Activated CD4-positive, alpha-beta T cell treated with anti-CD3 and anti-CD28 coated beads, Interleukin-2, amount 50 U/mL, for 1 hour (primary cell): ENCODE results near the gene CNTN4.
"Not testable (repeated sequence)": the region's sequence is repeated elsewhere in the genome, so short reads cannot be mapped to it uniquely, and the experiment has no call there.

Experiments used
- DNase-seq: peaks from one replicate; pipeline ENCODE4 v3.0.0-alpha.2; 2020

Gene CNTN4

DNA sequence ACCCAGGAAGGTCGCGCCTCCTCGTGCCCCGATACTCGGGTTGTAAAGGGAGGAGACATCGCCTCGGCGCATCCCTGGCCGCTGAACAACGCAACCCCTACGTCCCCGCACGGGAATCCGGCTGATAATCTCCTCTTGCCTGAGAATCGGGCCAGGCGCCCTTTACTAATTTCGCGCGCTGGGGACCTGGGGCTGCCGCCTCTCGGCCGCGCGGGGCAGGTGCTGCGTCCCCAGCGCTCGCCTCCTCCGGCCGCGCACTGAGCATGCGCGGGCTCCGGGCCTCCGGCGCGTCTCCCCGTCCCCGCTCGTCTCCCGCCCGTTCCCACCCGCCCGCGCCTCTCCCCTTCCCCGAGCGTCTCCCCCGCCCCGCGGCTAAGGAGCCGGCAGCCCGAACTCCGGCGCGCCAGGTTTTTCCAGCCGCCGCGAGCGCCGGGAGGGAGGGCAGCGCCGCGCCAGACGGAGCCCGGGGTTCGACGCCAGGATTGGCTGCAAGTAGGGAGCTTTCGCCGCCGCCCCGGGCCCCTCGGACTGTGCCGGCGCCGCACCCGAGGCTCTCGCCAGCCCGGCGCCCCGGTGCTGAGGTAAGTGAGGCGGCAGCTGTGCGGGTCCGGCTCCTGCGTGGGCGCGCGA lies at the start of gene CNTN4:
Gene CNTN4, plus strand, starts transcription at position 469 of the 630 bp plus-strand sequence.
- DNase-seq, result no peak

DNA sequence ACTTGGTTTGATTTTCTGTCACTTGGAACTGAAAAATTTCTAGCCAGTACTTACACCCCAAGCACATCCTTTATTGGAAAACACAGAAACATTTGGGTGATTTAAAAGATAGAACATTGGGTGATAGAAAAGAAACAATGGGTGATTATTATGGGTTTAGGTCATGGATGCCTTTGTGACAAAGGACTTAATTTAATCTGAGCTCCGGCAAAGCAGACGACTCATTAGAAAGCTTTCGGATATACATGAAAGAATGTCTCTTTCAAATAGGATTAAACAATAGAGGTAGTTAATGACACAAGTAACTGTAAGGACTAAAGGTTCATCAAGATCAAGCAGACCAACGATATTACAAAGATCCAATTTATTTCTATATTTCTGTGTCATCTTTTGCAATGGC lies 37.3 kb upstream of the CNTN4 start:
- DNase-seq, result no peak

DNA sequence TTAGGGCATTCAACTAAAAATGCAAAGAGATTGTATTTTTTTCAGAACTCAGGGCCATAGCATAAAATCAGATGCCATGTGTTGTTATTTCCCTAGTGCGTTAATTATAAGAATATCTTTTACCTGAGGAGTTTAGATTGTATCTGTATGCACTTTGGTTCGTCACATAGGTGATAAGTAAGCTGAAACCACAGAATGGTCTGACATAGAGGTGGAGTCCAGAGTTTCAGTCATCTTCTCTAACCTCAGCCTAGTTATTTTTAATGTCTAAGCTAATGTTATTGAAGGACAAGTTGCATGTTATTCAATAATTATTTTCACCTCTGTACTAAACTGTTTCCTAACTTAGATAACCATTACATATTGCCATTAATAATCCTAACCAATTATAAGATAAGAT lies 27.1 kb upstream of the CNTN4 start:
- no peak for DNase-seq

DNA sequence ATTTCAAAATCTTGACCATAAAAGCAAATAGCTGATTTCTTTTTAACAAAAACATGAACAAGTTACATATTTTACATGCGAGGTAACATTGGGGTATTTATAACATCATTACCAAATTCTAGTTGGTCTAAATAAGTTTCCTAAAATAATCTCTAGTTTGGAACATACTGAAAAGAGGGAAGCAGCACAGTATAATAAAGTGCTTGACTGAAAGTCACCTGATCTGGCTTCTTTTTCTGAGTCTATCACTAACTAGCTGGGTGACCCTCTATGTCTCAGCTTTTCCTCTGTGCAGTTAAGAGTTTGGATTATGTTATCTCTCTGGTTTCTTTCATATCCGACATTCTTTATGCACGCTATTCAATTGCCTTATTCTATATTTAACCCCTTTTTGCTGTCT lies 19.8 kb upstream of the CNTN4 start:
- DNase-seq, result no peak

DNA sequence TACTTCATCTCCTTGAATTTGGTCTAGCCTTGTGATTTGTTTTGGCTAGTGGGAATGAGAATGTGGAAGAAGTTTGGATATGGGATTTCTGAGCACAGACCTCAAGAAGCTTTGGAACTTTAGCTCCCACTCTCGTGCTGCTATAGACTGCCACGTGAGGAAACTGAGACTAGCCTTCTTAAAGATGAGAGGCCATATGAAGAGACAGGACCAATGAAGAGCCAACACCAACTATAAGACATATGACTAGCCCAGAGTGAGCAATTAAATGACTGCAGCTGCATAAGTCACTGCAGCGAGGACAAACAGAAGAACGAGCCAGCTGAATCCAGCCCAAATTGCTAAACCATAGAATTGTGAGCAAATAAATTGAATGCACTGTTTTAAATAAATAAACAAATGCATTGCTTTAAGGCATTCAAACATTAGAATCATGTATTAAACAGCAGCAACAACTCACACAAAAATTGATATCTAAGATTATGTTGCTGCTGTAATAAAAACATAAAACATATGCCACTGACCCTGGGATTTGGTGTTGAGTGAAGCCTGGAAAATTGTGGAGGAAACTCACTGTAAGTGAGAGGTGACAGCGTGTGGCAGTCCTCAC lies 15.7 kb upstream of the CNTN4 start:
- no peak for DNase-seq

DNA sequence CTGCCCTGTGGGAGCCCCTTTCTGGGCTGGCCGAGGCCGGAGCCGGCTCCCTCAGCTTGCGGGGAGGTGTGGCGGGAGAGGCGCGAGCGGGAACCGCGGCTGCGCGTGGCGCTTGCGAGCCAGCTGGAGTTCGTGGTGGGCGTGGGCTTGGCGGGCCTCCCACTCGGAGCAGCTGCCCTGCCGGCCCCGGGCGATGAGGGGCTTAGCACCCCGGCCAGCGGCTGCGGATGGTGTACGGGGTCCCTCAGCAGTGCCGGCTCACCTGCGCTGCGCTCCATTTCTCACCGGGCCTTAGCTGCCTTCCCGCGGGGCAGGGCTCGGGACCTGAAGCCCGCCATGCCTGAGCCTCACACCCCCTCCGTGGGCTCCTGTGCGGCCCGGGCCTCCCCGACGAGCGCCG lies 15.1 kb upstream of the CNTN4 start:
- not testable (repeated sequence) for DNase-seq

DNA sequence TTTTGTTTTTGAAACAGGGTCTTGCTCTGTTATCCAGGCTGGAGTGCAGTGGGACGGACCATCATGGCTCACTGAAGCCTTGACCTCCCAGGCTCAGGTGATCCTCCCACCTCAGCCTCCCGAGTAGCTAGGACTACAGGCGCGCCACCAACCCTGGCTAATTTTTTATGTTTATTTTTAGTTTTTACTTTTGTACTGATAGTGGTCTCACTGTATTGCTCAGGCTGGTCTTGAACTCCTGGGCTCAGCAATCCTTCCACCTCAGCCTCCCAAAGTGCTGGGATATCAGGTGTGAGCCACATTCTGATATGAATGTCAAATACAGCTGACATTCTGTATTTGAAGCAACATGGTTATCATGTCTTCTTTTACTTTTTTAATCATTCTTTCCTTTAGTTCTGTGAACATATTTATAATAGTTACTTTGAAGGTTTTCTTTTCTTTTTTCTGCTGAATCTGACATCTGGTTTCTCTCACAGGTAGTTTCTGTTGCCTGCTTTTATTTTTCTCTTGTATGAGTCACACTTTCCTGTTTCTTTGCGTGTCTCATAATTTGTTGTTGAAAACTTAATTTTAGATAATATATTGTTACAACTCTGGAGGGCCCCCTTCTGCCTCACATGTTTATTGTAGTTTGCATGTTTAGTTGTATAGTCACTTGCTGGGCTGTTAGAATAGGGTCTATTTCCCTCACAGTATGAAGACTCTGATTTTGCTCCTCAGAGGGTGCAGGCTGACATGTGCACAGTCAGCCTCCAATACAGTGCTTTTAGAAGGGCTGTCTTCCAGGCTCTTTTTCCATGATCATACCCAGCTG lies 8.4 kb upstream of the CNTN4 start:
- DNase-seq, result no peak

DNA sequence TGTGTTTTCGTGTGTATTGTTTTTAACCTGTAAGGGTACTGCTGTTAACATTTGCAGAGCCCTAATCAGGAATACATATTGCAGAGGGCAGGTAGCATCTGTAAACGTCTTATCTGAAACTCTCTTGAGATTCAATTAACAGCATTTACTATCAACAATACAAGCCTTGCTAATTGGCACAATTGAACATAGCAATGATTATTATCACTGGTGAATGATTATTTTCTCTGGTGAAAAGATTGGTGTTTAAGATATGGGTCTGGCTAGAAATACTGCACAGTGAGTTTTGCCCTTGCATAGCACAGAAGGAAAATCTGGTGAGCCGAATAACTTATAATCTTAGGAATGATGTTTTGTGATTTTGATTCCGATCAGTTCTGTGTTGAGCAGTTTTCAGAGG lies 5.9 kb upstream of the CNTN4 start:
- DNase-seq, result no peak

DNA sequence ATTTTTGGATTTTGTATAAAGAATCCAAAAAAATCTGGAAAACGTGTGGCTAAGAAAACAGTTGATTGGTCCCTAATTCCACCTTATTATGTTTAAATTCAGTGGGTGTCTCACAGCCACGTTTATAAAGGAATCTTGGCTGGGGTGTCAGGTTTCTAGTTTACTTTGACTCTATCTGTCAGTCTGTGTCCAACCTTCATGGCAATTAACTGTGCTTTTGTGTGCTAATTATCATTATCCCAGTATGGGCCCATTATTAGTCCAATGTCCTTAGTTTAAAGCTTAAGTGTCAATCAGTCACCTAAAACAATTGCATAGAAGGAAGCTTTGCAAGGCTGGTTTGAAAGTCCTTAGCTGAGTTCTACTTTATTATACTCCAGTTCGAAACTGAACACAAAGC lies 3.7 kb upstream of the CNTN4 start:
- no peak for DNase-seq

DNA sequence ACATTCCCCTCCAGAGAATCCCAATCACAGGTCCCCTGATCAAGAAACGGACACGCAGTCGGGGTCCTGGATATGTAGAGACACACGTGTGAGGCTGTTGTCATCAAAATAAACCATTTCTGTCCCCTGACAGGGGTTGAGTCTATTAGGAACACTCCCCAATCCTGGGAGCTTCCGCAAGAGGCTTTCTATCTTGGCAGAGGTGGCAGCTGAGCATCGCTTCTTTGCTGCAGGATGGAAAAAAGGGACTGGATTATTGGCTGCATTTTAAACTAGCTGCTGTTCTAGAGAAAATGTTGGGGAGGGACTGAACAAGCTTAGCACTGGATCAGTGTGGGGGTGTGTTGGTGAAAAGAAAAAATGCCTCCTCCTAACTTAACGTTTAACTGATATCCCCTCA lies 2.5 kb upstream of the CNTN4 start:
- no peak for DNase-seq

DNA sequence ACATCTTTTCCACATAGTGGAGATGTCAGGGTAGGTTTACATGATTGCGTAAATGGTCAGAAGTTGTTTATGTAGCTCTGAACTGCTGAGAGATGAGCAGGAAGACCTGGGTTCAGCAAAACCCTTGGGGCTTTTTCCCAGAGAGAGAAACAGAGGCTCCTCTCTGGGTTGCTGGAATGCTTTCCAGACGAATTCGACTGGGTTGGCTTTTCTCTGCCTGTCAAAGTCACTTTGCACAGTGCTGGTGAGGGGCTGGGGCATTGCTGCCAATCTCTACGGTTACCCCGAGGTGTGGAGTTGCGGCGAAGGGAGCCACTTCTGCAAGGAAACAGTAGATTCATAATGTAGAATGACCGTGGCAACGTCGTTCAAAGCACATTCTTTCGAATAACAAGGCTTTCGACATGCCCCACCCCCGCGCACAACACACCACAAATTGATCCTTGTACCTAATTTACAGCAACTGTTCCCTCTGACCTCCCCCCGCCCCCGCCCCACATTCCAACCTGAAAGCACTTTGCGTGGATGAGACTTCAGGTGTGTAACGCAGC lies 950 bp upstream of the CNTN4 start:
- DNase-seq, result no peak

DNA sequence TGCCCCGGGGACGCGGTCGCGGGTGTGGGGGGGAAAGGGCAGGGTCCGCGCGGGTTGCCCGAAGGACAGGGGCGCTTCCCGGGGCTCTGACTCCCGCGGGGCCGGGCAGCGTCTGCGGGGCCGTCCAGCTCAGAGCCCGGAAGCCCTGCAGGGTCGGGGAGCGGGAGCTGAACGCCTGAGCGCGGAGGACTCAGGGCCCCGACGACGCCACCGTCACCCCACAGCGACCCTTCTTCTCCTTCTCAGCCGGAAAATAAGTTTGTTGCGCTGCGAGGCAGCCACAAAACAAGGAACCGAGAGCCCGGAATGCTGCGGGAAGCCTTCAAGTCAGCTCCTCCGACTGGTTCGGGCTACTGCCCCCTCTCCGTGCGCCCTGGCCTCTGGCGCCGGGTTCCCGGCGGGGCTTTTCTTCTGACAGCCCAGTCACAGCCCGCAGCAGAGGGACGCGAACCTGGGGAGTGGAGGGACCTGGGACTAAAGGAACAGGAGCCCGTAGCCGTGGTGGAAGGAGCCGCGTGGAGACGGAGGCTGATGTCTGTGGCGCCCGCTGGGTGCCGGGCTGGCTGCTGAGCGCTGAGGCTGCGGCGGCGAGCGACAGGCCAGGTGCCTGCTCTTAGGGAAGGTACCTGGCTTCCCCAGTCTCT lies 484 bp downstream of the CNTN4 start:
- no peak for DNase-seq

DNA sequence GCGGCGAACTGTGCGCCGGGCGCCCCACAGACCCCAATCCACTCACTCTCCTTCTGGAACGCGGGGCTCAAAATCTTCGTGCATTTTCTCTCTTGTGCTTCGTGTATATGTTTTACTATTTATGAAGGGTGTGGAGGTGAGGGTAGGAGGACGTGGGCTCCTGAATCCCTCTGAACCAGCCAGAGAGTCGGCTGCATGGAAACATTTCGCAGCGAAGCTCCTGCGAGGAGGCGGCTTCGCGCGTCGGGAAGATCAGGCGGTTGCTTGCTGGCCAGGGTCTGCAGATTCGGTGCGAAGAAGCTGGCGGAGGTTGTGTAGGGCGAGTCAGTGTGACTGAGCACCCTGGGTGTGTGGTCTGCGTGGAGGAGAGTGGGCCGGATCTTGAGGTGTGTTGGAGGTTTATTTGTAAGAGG lies 1.1 kb downstream of the CNTN4 start:
- DNase-seq, result no peak

DNA sequence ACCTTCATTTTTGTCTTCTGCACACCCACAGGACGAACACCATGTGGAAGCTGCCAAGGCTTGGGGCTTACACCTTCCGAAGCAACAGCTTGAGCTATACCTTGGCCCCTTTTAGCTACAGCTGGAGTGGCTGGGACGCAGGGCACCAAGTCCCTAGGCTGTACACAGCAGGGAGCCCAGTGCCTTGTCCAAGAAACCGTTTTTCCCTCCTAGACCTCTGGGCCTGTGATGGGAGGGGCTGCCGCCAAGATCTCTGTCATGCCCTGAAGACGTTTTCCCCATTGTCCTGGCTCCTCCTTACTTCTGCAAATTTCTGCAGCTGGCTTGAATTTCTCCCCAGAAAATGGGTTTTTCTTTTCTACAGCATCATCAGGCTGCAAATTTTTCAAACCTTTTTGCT lies 7.8 kb downstream of the CNTN4 start:
- no peak for DNase-seq

DNA sequence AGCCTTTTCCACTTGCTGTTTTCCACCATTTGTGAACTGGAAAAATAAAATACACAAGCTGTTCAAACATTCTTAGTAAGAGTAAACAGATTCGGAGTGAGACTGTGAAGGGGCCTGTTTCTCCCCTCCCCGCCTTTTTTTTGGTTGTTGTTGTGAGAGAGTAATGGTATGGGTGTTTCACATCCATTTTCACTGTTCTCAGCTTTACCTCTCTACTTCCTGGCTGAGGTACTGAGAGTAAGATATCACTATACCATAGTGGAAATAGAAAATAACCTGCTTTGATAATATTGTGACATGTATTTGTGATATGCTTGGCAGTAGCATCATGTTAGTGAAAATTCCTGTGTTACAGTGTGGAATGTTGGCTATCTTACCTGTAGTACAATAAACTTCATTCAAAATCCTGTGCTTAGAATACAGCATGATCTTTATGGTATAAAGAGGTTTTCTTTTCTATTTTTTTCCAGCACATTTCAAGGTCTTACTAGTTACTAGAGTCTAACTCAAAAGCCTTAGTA lies 12.0 kb downstream of the CNTN4 start:
- DNase-seq, result no peak

DNA sequence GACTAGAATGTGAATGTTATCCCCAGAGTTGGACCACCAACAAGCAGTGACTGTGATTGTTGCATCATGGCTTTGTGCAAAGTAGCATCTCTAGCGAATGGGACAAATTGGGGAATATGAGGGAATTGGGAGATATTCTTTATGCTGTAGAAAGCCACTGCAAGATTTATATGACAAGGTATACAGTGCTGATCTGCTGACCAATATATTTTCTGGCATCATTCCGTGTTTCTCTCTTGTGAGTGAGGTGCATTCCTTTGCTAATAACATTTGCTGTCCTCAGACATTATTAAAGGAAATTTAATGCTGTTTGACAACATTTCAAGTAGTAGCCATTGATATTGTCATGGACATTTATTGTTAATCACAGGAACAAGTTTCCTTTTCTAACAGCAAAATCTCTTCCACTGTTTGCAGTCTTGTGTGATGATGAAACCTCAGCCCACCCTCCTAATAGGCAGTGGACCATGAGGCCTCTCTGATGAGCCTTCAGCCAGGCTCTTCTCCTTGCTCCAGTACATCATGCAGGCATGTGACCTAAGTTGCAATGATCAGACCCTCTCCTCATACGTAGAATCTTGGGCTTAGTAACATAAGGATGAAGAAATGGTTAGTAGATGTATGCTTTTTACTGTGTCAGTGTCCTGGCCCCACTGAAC lies 16.1 kb downstream of the CNTN4 start:
- no peak for DNase-seq

DNA sequence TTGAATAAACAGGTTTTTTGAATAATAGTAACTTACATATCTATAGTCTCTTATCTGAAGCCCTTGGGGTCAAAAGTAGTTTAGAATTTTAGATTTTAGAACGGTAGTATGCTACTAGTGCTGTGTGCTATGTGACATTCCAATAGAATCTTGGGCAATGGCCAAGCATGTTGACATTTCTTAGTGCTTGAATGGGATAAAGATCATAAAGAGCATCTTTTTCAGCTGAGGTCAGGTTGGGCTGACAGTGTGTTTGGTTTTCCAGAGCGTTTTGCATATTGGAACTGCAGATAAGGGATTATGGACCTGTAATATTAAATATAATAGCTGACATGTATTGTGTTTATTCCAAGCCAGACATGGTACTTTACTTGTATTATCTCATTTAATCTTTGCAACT lies 32.1 kb downstream of the CNTN4 start:
- no peak for DNase-seq

DNA sequence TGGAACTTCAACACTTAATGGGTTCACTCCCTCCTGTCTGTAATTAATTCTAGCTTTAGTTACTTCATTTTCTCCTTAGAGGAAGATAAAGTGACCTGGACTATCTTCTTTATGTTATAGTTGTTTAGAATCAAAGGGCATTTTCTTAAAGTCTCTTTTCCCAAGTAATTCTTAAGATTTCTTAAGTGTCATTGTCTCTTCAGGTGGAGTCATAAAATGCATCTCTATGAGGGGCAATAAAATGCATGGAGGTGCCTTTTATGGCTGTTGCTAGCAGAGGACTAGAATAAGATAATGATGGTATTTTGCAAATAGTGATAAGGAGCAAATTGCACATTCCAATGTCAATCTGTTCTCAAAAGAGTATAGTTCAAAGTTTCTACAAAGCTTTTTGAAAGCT lies 34.5 kb downstream of the CNTN4 start:
- no peak for DNase-seq

DNA sequence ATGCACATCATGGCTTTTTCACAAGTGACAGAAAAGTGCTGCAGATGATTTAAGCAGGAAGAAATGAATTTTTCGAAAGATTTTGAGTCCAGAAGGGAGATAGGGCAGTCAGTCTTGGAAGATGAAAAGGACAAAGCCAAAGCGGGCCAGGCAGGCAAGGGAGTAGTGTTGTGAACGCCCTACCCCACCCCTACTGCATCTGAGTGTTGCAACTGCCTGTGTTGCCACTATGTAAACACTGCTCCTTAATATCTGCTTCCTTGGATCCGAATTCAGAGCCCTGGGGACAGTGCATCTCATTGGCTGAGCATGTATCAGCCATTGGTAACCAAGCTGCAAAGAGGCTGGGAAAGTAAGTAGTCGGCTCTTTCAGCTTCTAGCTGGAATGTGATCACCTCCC lies 39.0 kb downstream of the CNTN4 start:
- no peak for DNase-seq

DNA sequence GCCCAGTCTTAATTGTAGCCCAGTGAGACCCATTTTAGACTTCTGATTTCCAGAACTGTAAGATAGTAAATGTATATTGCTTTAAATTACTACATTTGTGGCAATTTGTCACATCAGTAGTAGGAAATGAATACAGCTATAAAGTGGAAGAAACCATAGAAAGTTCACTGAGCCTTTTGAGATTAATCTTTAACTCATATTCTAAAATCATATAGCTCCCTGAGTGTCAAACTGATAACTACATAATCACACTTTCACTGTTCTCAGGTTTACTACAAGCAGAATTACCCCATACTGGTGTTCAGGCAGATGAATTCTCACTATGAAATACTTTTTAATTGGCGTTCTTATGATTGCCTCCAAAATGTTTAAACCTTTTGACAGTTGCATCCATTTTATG lies 42.8 kb downstream of the CNTN4 start:
- no peak for DNase-seq

DNA sequence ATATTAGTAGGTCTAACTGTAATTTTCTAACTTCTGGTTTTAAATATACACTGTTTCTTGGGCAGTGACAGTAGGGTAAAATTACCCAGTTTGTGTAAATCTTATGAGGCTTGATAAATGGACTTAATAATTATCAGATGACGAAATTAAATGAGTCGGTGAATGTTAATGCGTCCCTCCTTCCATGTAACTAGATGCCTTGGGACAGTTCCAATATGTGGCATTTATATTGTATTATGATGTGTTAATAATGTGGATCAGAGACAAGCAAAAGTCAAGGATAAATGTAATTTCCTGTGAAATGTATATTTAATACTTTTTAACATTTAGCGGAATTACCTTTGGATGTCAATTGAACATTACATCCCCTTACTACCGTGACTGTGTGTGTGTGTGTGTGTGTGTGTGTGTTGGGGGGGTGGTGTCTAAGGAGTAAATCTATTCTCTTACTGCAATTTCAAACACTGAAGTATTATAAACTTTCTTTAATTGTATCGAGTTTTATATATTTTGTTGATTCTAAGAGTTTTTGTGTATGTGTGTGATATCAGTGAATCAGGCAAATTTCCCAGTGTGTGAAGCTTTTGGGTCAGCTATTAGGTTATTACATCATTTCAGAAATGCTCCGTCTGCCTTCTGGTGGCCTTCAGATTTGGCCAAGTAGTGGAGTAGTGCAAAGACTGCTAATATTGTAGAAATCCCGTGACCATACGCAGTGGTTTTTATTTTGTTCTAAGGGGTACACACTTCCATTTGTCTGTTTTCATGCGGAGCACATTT lies 50.1 kb downstream of the CNTN4 start:
- no peak for DNase-seq

DNA sequence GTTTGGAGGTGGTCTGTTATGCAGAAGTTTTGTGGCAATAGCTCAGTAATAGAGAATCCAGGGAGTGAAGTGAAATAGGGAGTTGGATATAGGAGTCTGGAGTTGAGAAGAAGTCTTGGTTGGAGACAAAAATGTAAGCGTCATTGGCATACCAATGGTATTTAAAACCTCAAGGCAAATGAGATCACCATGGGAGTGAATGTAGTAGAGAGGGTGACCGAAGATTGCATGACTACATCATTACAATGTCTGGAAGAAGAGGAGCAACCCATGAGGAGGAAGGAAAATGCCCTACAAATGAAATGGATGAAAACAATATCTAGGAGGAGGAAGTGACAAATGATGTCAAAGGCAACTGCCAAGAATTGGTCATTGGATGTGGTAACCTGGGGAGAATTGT lies 54.4 kb downstream of the CNTN4 start:
- DNase-seq, result no peak
